Osteoblast (primary cell): ENCODE results near the gene PEMT. TPM values are rescaled to one million over a fixed set of nuclear protein-coding genes. Genes with fewer than 3 reads are reported as not detected.

Experiments
- DNase-seq: peaks from one replicate; pipeline ENCODE4 v3.0.0; 2011; ENCODE audit warnings: low spot score, mixed read lengths; ENCODE audit not compliant: insufficient read length; ENCODE audit errors: missing footprints
- H2AFZ ChIP-seq: 2 replicates; pipeline ENCODE4 v1.6.0; 2011; ENCODE audit warnings: mild to moderate bottlenecking, low read length
- H3K27ac ChIP-seq: 2 replicates; pipeline ENCODE4 v1.5.1; 2011; ENCODE audit warnings: mild to moderate bottlenecking, low read depth, low read length, moderate library complexity
- H3K27me3 ChIP-seq: 2 replicates; pipeline ENCODE4 v1.6.0; 2012; ENCODE audit warnings: mild to moderate bottlenecking, control low read depth, inconsistent platforms, low read length, moderate library complexity; ENCODE audit not compliant: insufficient read depth
- H3K36me3 ChIP-seq: 2 replicates; pipeline ENCODE4 v1.5.1; 2011; ENCODE audit warnings: mild to moderate bottlenecking, low read length, control low read depth, moderate library complexity; ENCODE audit not compliant: insufficient read depth
- H3K4me1 ChIP-seq: 2 replicates; pipeline ENCODE4 v1.5.1; 2011; ENCODE audit warnings: mild to moderate bottlenecking, low read length, control low read depth, moderate library complexity; ENCODE audit not compliant: insufficient read depth
- H3K4me2 ChIP-seq: 2 replicates; pipeline ENCODE4 v1.6.0; 2011; ENCODE audit warnings: mild to moderate bottlenecking, low read length; ENCODE audit not compliant: insufficient read depth
- H3K4me3 ChIP-seq: fragments of 200-600 bp; sonication (generic); 3 replicates; pipeline ENCODE4 v1.5.1; 2012; ENCODE audit warnings: mild to moderate bottlenecking, low read length, inconsistent platforms; ENCODE audit not compliant: insufficient read depth
- H3K79me2 ChIP-seq: 2 replicates; pipeline ENCODE4 v1.6.0; 2012; ENCODE audit warnings: mild to moderate bottlenecking, low read length, control low read depth, inconsistent platforms; ENCODE audit not compliant: insufficient read depth
- H3K9me3 ChIP-seq: 2 replicates; pipeline ENCODE4 v1.5.1; 2011; ENCODE audit warnings: low read depth, low read length, control low read depth
- H4K20me1 ChIP-seq: 2 replicates; pipeline ENCODE4 v1.6.0; 2012; ENCODE audit warnings: mild to moderate bottlenecking, low read length, control low read depth; ENCODE audit not compliant: insufficient read depth
- total RNA-seq: library from RNA; depleted of rRNA; stranded (reverse); fragments of >200 nt; gene quantifications from 2 replicates; pipeline ENCODE4 v1.2.3, GENCODE V29; 2012
- TF ChIP-seq, protein P1 (sequence below): IDR thresholded peaks from 2 replicates; pipeline ENCODE4 v1.5.1; 2011; ENCODE audit warnings: mild to moderate bottlenecking, low read depth, low read length, moderate library complexity; ENCODE audit errors: extremely low read depth

Gene PEMT
- total RNA-seq, 1 donor, result 26.4 TPM

- no peaks in the 10 kb centered on the region for H3K36me3 ChIP-seq
Observed at GRCh38 chr17:17500999-17501605, 90.4 kb downstream of the PEMT start.

DNA sequence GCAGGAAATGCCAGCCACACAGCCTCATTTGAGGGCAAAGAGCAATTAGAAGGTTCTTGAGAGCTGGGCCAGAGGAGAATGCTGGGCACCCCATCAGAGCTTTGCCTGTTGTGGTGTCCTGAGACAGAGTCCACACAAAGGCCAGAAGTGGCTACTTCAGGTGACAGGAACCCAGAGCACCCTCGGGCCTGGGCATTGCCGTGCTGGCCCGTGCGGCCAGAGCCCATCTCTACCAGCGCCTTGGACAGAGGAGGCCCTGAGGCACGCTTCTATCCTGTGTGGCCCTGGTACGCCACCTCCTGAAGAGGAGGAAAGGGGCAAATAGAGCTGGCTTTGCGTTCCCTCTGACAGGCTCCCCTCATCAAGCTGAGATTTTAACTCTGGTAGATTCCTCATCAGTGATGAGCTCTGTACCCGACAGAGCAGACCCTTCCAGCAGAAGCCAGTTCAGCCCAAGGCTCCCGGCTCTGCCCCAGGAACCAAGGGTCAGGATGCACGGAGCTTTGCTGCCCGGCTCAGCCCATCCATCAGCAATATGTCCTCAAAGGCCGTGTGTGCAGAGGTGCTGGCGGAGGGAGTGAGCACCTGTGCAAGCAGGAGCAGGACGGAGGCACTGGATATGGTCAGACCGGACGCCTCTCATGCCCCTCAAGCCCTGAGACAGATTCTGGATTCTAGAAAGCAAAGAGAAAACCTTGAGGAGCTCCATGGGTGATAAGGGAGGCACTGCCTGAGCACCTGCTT, 91.9 kb downstream of the PEMT start:
- H4K20me1 ChIP-seq, result no peaks in the 10 kb centered on the region
- no peak overlapping the region for H3K27ac ChIP-seq
- TF ChIP-seq, protein P1, sequence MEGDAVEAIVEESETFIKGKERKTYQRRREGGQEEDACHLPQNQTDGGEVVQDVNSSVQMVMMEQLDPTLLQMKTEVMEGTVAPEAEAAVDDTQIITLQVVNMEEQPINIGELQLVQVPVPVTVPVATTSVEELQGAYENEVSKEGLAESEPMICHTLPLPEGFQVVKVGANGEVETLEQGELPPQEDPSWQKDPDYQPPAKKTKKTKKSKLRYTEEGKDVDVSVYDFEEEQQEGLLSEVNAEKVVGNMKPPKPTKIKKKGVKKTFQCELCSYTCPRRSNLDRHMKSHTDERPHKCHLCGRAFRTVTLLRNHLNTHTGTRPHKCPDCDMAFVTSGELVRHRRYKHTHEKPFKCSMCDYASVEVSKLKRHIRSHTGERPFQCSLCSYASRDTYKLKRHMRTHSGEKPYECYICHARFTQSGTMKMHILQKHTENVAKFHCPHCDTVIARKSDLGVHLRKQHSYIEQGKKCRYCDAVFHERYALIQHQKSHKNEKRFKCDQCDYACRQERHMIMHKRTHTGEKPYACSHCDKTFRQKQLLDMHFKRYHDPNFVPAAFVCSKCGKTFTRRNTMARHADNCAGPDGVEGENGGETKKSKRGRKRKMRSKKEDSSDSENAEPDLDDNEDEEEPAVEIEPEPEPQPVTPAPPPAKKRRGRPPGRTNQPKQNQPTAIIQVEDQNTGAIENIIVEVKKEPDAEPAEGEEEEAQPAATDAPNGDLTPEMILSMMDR, result no peak
- no peaks in the 10 kb centered on the region for H3K36me3 ChIP-seq
- peaks cover 9% of the 10 kb centered on the region for H3K4me1 ChIP-seq
- H3K4me3 ChIP-seq, result no peak overlapping the region
- no peaks in the 10 kb centered on the region for H3K79me2 ChIP-seq
- no peak overlapping the region for H3K4me2 ChIP-seq
- H3K9me3 ChIP-seq, result no peaks in the 10 kb centered on the region
- H2AFZ ChIP-seq, result no peak overlapping the region
- H3K27me3 ChIP-seq, result peaks cover 3% of the 10 kb centered on the region
- DNase-seq, result peak; percentile 75

More at GRCh38 chr17:17500999-17501605, 90.4 kb downstream of the PEMT start:
- Histone ChIP-seq H3K79me2 (no peaks in the 10 kb centered on the region), H4K20me1 (no peaks in the 10 kb centered on the region), H3K4me3 (no peak overlapping the region), H3K4me2 (no peak overlapping the region), H3K4me1 (peaks cover 4% of the 10 kb centered on the region), H2AFZ (no peak overlapping the region), H3K27ac (no peak overlapping the region), H3K27me3 (peaks cover 3% of the 10 kb centered on the region), H3K9me3 (no peaks in the 10 kb centered on the region)
- TF ChIP-seq, protein P1, result peak; percentile 23
- DNase-seq, result peak; percentile 45

GRCh38 chr17:17498606-17499301, 92.8 kb downstream of the PEMT start:
- peaks cover 12% of the 10 kb centered on the region for H3K4me1 ChIP-seq
- H4K20me1 ChIP-seq, result no peaks in the 10 kb centered on the region
- no peaks in the 10 kb centered on the region for H3K9me3 ChIP-seq
- no peak overlapping the region for H3K4me3 ChIP-seq
- H3K27me3 ChIP-seq, result peaks cover 3% of the 10 kb centered on the region
- H3K79me2 ChIP-seq, result no peaks in the 10 kb centered on the region
- no peaks in the 10 kb centered on the region for H3K36me3 ChIP-seq
- peak; percentile 85 for DNase-seq
- TF ChIP-seq, protein P1, result no peak
- no peak overlapping the region for H3K27ac ChIP-seq
- H2AFZ ChIP-seq, result no peak overlapping the region
- H3K4me2 ChIP-seq, result no peak overlapping the region
